Cardiac muscle cell (in vitro differentiated cells and primary cell): ENCODE results near the gene PCK2. TPM values are rescaled to one million over a fixed set of nuclear protein-coding genes. Genes with fewer than 3 reads are reported as not detected.
"Not testable (repeated sequence)": the region's sequence is repeated elsewhere in the genome, so short reads cannot be mapped to it uniquely, and the experiment has no call there.

ENCODE experiments used
- DNase-seq, 2 donors: peaks; one replicate each; pipeline versions ENCODE4 v3.0.0 to v3.0.0-alpha.2; 2010 to 2017; ENCODE audit warnings: low read depth in 1 of 2, low spot score in 1 of 2
- H3K27ac ChIP-seq: fragments of 200-600 bp; sonication (generic); 2 replicates; pipeline ENCODE4 v1.5.1; 2016
- H3K27me3 ChIP-seq: fragments of 200-600 bp; sonication (generic); 2 replicates; pipeline ENCODE4 v1.6.0; 2016; ENCODE audit warnings: control low read depth
- H3K36me3 ChIP-seq: fragments of 200-600 bp; sonication (generic); 2 replicates; pipeline ENCODE4 v1.5.1; 2016; ENCODE audit warnings: control low read depth
- H3K4me1 ChIP-seq: fragments of 200-600 bp; sonication (generic); 2 replicates; pipeline ENCODE4 v1.8.1; 2017; ENCODE audit warnings: low read depth, mild to moderate bottlenecking, mixed run types
- H3K4me3 ChIP-seq: fragments of 200-600 bp; sonication (generic); 2 replicates; pipeline ENCODE4 v1.5.1; 2016; ENCODE audit warnings: mild to moderate bottlenecking
- H3K9me3 ChIP-seq: fragments of 200-600 bp; sonication (generic); 2 replicates; pipeline ENCODE4 v1.5.1; 2017; ENCODE audit warnings: low read depth, mild to moderate bottlenecking, control low read depth
- CTCF ChIP-seq: IDR thresholded peaks from 2 replicates; pipeline ENCODE4 v1.5.1; 2012; ENCODE audit warnings: low read depth, mild to moderate bottlenecking, low read length
- polyA plus RNA-seq: library from polyadenylated mRNA; unstranded; fragments of >200 nt; fragmentation: Nextera tagmentation; extraction: Ambion mirVana; gene quantifications from 2 replicates; pipeline ENCODE4 v1.2.1, GENCODE V29; 2016
- total RNA-seq: library from RNA; depleted of rRNA; stranded (reverse); fragments of >200 nt; gene quantifications from 2 replicates; pipeline ENCODE4 v1.2.3, GENCODE V29; 2016

Gene PCK2
- total and polyA plus RNA-seq, 2 experiments from 2014 or later: 12.2 to 18.9 TPM

- DNase-seq: no peak
- Histone ChIP-seq H3K9me3 (no peaks in the 10 kb centered on the region), H3K36me3 (no peaks in the 10 kb centered on the region), H3K27ac (no peak overlapping the region), H3K4me1 (no peaks in the 10 kb centered on the region), H3K27me3 (no peaks in the 10 kb centered on the region), H3K4me3 (no peak overlapping the region)
- TF ChIP-seq CTCF: no peak
Measured at GRCh38 chr14:24103451-24103850, 9.3 kb downstream of the PCK2 start.

GRCh38 chr14:24105609-24106239 is 11.6 kb downstream of the PCK2 start:
- not testable (repeated sequence) for DNase-seq, H3K36me3 ChIP-seq, H3K9me3 ChIP-seq, H3K27me3 ChIP-seq, H3K27ac ChIP-seq, H3K4me3 ChIP-seq, H3K4me1 ChIP-seq

- DNase-seq: no peak
- Histone ChIP-seq H3K27me3 (no peaks in the 10 kb centered on the region), H3K4me3 (no peak overlapping the region), H3K36me3 (no peaks in the 10 kb centered on the region), H3K9me3 (no peaks in the 10 kb centered on the region), H3K27ac (no peak overlapping the region), H3K4me1 (no peaks in the 10 kb centered on the region)
- TF ChIP-seq CTCF: no peak
Measured at GRCh38 chr14:24106672-24107271, 12.7 kb downstream of the PCK2 start.

GRCh38 chr14:24108336-24108874 is 14.3 kb downstream of the PCK2 start:
- H3K36me3 ChIP-seq: no peaks in the 10 kb centered on the region
- no peak for TF ChIP-seq CTCF
- no peak for DNase-seq

GRCh38 chr14:24110060-24110459 is 15.9 kb downstream of the PCK2 start:
- DNase-seq: no peak
- H3K27me3 ChIP-seq: no peaks in the 10 kb centered on the region
- H3K4me3 ChIP-seq: no peak overlapping the region
- no peaks in the 10 kb centered on the region for H3K36me3 ChIP-seq
- no peaks in the 10 kb centered on the region for H3K9me3 ChIP-seq
- no peaks in the 10 kb centered on the region for H3K4me1 ChIP-seq
- no peak for TF ChIP-seq CTCF
- no peak overlapping the region for H3K27ac ChIP-seq

More at GRCh38 chr14:24108336-24108874, 14.3 kb downstream of the PCK2 start:
- Histone ChIP-seq H3K27ac (no peak overlapping the region), H3K4me1 (no peaks in the 10 kb centered on the region), H3K4me3 (no peak overlapping the region), H3K9me3 (no peaks in the 10 kb centered on the region), H3K27me3 (no peaks in the 10 kb centered on the region)

- DNase-seq: no peak
- no peak overlapping the region for H3K27ac ChIP-seq
- H3K4me1 ChIP-seq: no peaks in the 10 kb centered on the region
- no peaks in the 10 kb centered on the region for H3K27me3 ChIP-seq
- H3K9me3 ChIP-seq: no peaks in the 10 kb centered on the region
- H3K4me3 ChIP-seq: no peak overlapping the region
- H3K36me3 ChIP-seq: no peaks in the 10 kb centered on the region
- no peak for TF ChIP-seq CTCF
Measured at GRCh38 chr14:24110523-24110922, 16.4 kb downstream of the PCK2 start.
